Vagina (tissue), 2 donors: ENCODE data around the gene NDUFV1. TPM values are rescaled to one million over a fixed set of nuclear protein-coding genes. Genes with fewer than 3 reads are reported as not detected.

Source experiments
- DNase-seq, 2 donors: peaks; one replicate each; pipeline ENCODE4 v3.0.0-alpha.2; 2017; ENCODE audit errors: extremely low spot score in 2 of 2
- H3K27ac ChIP-seq: fragments of 200-600 bp; sonication (generic); one replicate; pipeline ENCODE4 v1.5.1; 2019
- H3K27me3 ChIP-seq: fragments of 200-600 bp; sonication (generic); one replicate; pipeline ENCODE4 v1.5.1; 2019
- H3K36me3 ChIP-seq, 2 donors: fragments of 200-600 bp; sonication (generic); one replicate each; pipeline ENCODE4 v1.5.1; 2017 to 2019
- H3K4me1 ChIP-seq: fragments of 200-600 bp; sonication (generic); one replicate; pipeline ENCODE4 v1.5.1; 2019
- H3K4me3 ChIP-seq, 2 donors: fragments of 200-600 bp; sonication (generic); 1 replicate in 1 of 2; 2 replicates in 1 of 2; pipeline ENCODE4 v1.5.1; 2016 to 2019
- H3K9me3 ChIP-seq: fragments of 200-600 bp; sonication (generic); one replicate; pipeline ENCODE4 v1.5.1; 2019
- CTCF ChIP-seq, 3 experiments: fragments of 450-650 bp in 2 of 3; fragments of 200-600 bp in 1 of 3; sonication (generic) in 1 of 3; IDR thresholded peaks; one replicate each; pipeline ENCODE4 v1.5.1; 2017 to 2019; ENCODE audit warnings: antibody characterized with exemption in 3 of 3, mild to moderate bottlenecking in 2 of 3, moderate library complexity in 2 of 3
- POLR2A ChIP-seq, 2 donors: fragments of 450-650 bp; IDR thresholded peaks; one replicate each; pipeline ENCODE4 v1.6.1; 2017; ENCODE audit warnings: antibody characterized with exemption in 2 of 2, mild to moderate bottlenecking in 2 of 2, moderate library complexity in 2 of 2
- POLR2AphosphoS5 ChIP-seq, 2 donors: sonication (generic); formaldehyde crosslinking; IDR thresholded peaks; one replicate each; pipeline ENCODE4 v1.9.0; 2017; ENCODE audit warnings: antibody characterized with exemption in 2 of 2, mild to moderate bottlenecking in 2 of 2, low read depth in 1 of 2; ENCODE audit not compliant: insufficient read depth in 1 of 2
- intact Hi-C: fragments of 100-400 bp; cut with DNase I; formaldehyde crosslinking; loops from one replicate; pipeline ENCODE4 v1.15.1; 2023
- total RNA-seq: library from RNA; depleted of rRNA; stranded (reverse); fragments of >200 nt; gene quantifications from one replicate; pipeline ENCODE4 v1.2.3, GENCODE V29; 2016

NDUFV1 gene
- total RNA-seq, 1 donor from 2014 or later = 254 TPM

- H3K27ac ChIP-seq = no peak overlapping the region
- H3K4me1 ChIP-seq = peaks cover 14% of the 10 kb centered on the region
- intact Hi-C loops = no loop called here
- TF ChIP-seq CTCF (IDR thresholded peaks at IDR 0.05) (no peak), POLR2AphosphoS5 (IDR thresholded peaks at IDR 0.05; ENCODE audit: insufficient read depth in 1 of 2, low read depth in 1 of 2) (no peak), POLR2A (IDR thresholded peaks at IDR 0.05) (no peak)
- no peak for DNase-seq
- no peaks in the 10 kb centered on the region for H3K36me3 ChIP-seq
- no peaks in the 10 kb centered on the region for H3K9me3 ChIP-seq
- H3K4me3 ChIP-seq = no peak overlapping the region
- no peaks in the 10 kb centered on the region for H3K27me3 ChIP-seq
Observed at GRCh38 chr11:67564230-67564629, 42.5 kb upstream of the NDUFV1 start.

- no peak for DNase-seq
- Histone ChIP-seq H3K4me1 (no peaks in the 10 kb centered on the region), H3K36me3 (no peaks in the 10 kb centered on the region), H3K9me3 (no peaks in the 10 kb centered on the region), H3K4me3 (no peak overlapping the region), H3K27me3 (no peaks in the 10 kb centered on the region), H3K27ac (no peak overlapping the region)
- TF ChIP-seq CTCF (IDR thresholded peaks at IDR 0.05) (no peak), POLR2AphosphoS5 (IDR thresholded peaks at IDR 0.05; ENCODE audit: insufficient read depth in 1 of 2, low read depth in 1 of 2) (no peak), POLR2A (IDR thresholded peaks at IDR 0.05) (no peak)
- intact Hi-C loops = no loop called here
Observed at GRCh38 chr11:67571443-67571842, 35.3 kb upstream of the NDUFV1 start.

GRCh38 chr11:67572305-67572704 lies 34.4 kb upstream of the NDUFV1 start:
- no peak for DNase-seq
- no peak for TF ChIP-seq CTCF (IDR thresholded peaks at IDR 0.05)
- no peak for TF ChIP-seq POLR2AphosphoS5 (IDR thresholded peaks at IDR 0.05; ENCODE audit: insufficient read depth in 1 of 2, low read depth in 1 of 2)
- TF ChIP-seq POLR2A (IDR thresholded peaks at IDR 0.05) = no peak
- intact Hi-C loops = no loop called here

GRCh38 chr11:67572747-67573419 lies 33.9 kb upstream of the NDUFV1 start:
- no peaks in the 10 kb centered on the region for H3K9me3 ChIP-seq
- H3K27me3 ChIP-seq = no peaks in the 10 kb centered on the region
- H3K36me3 ChIP-seq = no peaks in the 10 kb centered on the region
- DNase-seq = no peak
- H3K27ac ChIP-seq = no peak overlapping the region
- intact Hi-C loops = no loop called here
- no peak for TF ChIP-seq POLR2AphosphoS5 (IDR thresholded peaks at IDR 0.05; ENCODE audit: insufficient read depth in 1 of 2, low read depth in 1 of 2)
- TF ChIP-seq CTCF (IDR thresholded peaks at IDR 0.05) = peak in 2 of 3 experiments; percentile 31 to 67
- TF ChIP-seq POLR2A (IDR thresholded peaks at IDR 0.05) = no peak
- no peaks in the 10 kb centered on the region for H3K4me1 ChIP-seq
- no peak overlapping the region for H3K4me3 ChIP-seq

More at GRCh38 chr11:67572305-67572704, 34.4 kb upstream of the NDUFV1 start:
- H3K4me1 ChIP-seq = no peaks in the 10 kb centered on the region
- no peak overlapping the region for H3K27ac ChIP-seq
- H3K36me3 ChIP-seq = no peaks in the 10 kb centered on the region
- no peak overlapping the region for H3K4me3 ChIP-seq
- H3K9me3 ChIP-seq = no peaks in the 10 kb centered on the region
- no peaks in the 10 kb centered on the region for H3K27me3 ChIP-seq

- no peak overlapping the region for H3K27ac ChIP-seq
- no peaks in the 10 kb centered on the region for H3K36me3 ChIP-seq
- intact Hi-C loops = no loop called here
- H3K4me1 ChIP-seq = no peaks in the 10 kb centered on the region
- no peaks in the 10 kb centered on the region for H3K9me3 ChIP-seq
- no peaks in the 10 kb centered on the region for H3K27me3 ChIP-seq
- no peak for TF ChIP-seq POLR2A (IDR thresholded peaks at IDR 0.05)
- no peak for TF ChIP-seq CTCF (IDR thresholded peaks at IDR 0.05)
- TF ChIP-seq POLR2AphosphoS5 (IDR thresholded peaks at IDR 0.05; ENCODE audit: insufficient read depth in 1 of 2, low read depth in 1 of 2) = no peak
- DNase-seq = no peak
- no peak overlapping the region for H3K4me3 ChIP-seq
Observed at GRCh38 chr11:67574938-67575337, 31.8 kb upstream of the NDUFV1 start.
